Measurements from ENCODE around the gene PHYH. TPM values are rescaled to one million over a fixed set of nuclear protein-coding genes. Genes with fewer than 3 reads are reported as not detected.
"Not testable (repeated sequence)": the region's sequence is repeated elsewhere in the genome, so short reads cannot be mapped to it uniquely, and the experiment has no call there.

Gene PHYH
- total RNA-seq, 2 experiments from 2014 or later, result 9.8 to 12.0 TPM

GRCh38 chr10:13253726-13254125 is 46.1 kb downstream of the PHYH start:
- DNase-seq, result no peak
- Mint-ChIP-seq H3K4me3 (no peak overlapping the region), H3K36me3 (ENCODE audit: low read depth) (no peaks in the 10 kb centered on the region), H3K4me1 (peaks cover 2% of the 10 kb centered on the region), H3K9me3 (no peaks in the 10 kb centered on the region), H3K27ac (no peak overlapping the region), H3K27me3 (peaks cover 21% of the 10 kb centered on the region)
- POLR2A ChIA-PET, result no interaction called here
- CTCF ChIA-PET, result interaction anchor here (0.7 kb wide), 1 partner anchor 45 kb away, joined by 3 read pairs; no protein-coding TSS in a partner anchor

- H3K9me3 Mint-ChIP-seq, result no peaks in the 10 kb centered on the region
- ChIA-PET CTCF (interaction anchor here (0.6 kb wide), 2 partner anchors 10 to 15 kb away, joined by 3 to 5 read pairs; no protein-coding TSS in a partner anchor), POLR2A (no interaction called here)
- H3K36me3 Mint-ChIP-seq (ENCODE audit: low read depth), result no peaks in the 10 kb centered on the region
- no peaks in the 10 kb centered on the region for H3K27me3 Mint-ChIP-seq
- H3K4me3 Mint-ChIP-seq, result no peak overlapping the region
- DNase-seq, result no peak
- H3K4me1 Mint-ChIP-seq, result no peaks in the 10 kb centered on the region
- H3K27ac Mint-ChIP-seq, result no peak overlapping the region
These were observed 52.1 kb downstream of the PHYH start for GRCh38 chr10:13247784-13248183.

- Mint-ChIP-seq H3K36me3 (ENCODE audit: low read depth) (no peaks in the 10 kb centered on the region), H3K4me1 (no peaks in the 10 kb centered on the region), H3K4me3 (no peak overlapping the region), H3K27me3 (no peaks in the 10 kb centered on the region), H3K9me3 (no peaks in the 10 kb centered on the region), H3K27ac (no peak overlapping the region)
- ChIA-PET POLR2A (no interaction called here), CTCF (interaction anchor here (0.6 kb wide), 2 partner anchors 9 to 15 kb away, joined by 3 to 5 read pairs; no protein-coding TSS in a partner anchor)
- no peak for DNase-seq
These were observed 52.6 kb downstream of the PHYH start for GRCh38 chr10:13247246-13247645.

- CTCF ChIA-PET; H3K27me3 Mint-ChIP-seq; H3K4me3 Mint-ChIP-seq; H3K36me3 Mint-ChIP-seq (ENCODE audit: low read depth); H3K27ac Mint-ChIP-seq; POLR2A ChIA-PET; DNase-seq; H3K4me1 Mint-ChIP-seq; H3K9me3 Mint-ChIP-seq: not testable (repeated sequence)
These were observed 57.6 kb downstream of the PHYH start for GRCh38 chr10:13242260-13242659.

- no peak for DNase-seq
- no peaks in the 10 kb centered on the region for H3K27me3 Mint-ChIP-seq
- POLR2A ChIA-PET, result no interaction called here
- no peak overlapping the region for H3K27ac Mint-ChIP-seq
- CTCF ChIA-PET, result interaction anchor here (0.6 kb wide), 1 partner anchor 1328 kb away, joined by 3 read pairs; no protein-coding TSS in a partner anchor
- H3K4me1 Mint-ChIP-seq, result no peaks in the 10 kb centered on the region
- H3K9me3 Mint-ChIP-seq, result no peaks in the 10 kb centered on the region
- H3K4me3 Mint-ChIP-seq, result no peak overlapping the region
- H3K36me3 Mint-ChIP-seq (ENCODE audit: low read depth), result no peaks in the 10 kb centered on the region
These were observed 58.3 kb downstream of the PHYH start for GRCh38 chr10:13241613-13242012.

- H3K27me3 Mint-ChIP-seq, result no peaks in the 10 kb centered on the region
- H3K9me3 Mint-ChIP-seq, result no peaks in the 10 kb centered on the region
- ChIA-PET POLR2A (no interaction called here), CTCF (interaction anchor here (0.7 kb wide), 1 partner anchor 871 kb away, joined by 3 read pairs; no protein-coding TSS in a partner anchor)
- no peak overlapping the region for H3K4me3 Mint-ChIP-seq
- no peaks in the 10 kb centered on the region for H3K4me1 Mint-ChIP-seq
- no peaks in the 10 kb centered on the region for H3K36me3 Mint-ChIP-seq (ENCODE audit: low read depth)
- no peak overlapping the region for H3K27ac Mint-ChIP-seq
- no peak for DNase-seq
These were observed 59.9 kb downstream of the PHYH start for GRCh38 chr10:13239923-13240322.

GRCh38 chr10:13238271-13239077 is 61.4 kb downstream of the PHYH start:
- CTCF ChIA-PET, result interaction anchor here (0.5 to 2.2 kb wide), 5 partner anchors 9 to 877 kb away, joined by 4 to 9 read pairs (median 5); no protein-coding TSS in a partner anchor
- DNase-seq, result no peak
- Mint-ChIP-seq H3K9me3 (no peaks in the 10 kb centered on the region), H3K27ac (no peak overlapping the region), H3K27me3 (no peaks in the 10 kb centered on the region), H3K4me3 (no peak overlapping the region), H3K36me3 (ENCODE audit: low read depth) (no peaks in the 10 kb centered on the region), H3K4me1 (no peaks in the 10 kb centered on the region)
- POLR2A ChIA-PET, result no interaction called here

GRCh38 chr10:13236638-13237037 is 63.2 kb downstream of the PHYH start:
- no peaks in the 10 kb centered on the region for H3K36me3 Mint-ChIP-seq (ENCODE audit: low read depth)
- H3K4me1 Mint-ChIP-seq, result no peaks in the 10 kb centered on the region
- no peak overlapping the region for H3K27ac Mint-ChIP-seq
- H3K9me3 Mint-ChIP-seq, result no peaks in the 10 kb centered on the region
- H3K27me3 Mint-ChIP-seq, result no peaks in the 10 kb centered on the region
- no peak for DNase-seq
- ChIA-PET CTCF (interaction anchor here (0.6 to 2.2 kb wide), 2 partner anchors 10 to 30 kb away, joined by 3 to 9 read pairs; no protein-coding TSS in a partner anchor), POLR2A (no interaction called here)
- H3K4me3 Mint-ChIP-seq, result no peak overlapping the region

GRCh38 chr10:13234736-13235135 is 65.1 kb downstream of the PHYH start:
- H3K4me1 Mint-ChIP-seq; CTCF ChIA-PET; H3K27ac Mint-ChIP-seq; POLR2A ChIA-PET; H3K36me3 Mint-ChIP-seq (ENCODE audit: low read depth); DNase-seq; H3K4me3 Mint-ChIP-seq; H3K27me3 Mint-ChIP-seq; H3K9me3 Mint-ChIP-seq: not testable (repeated sequence)

GRCh38 chr10:13234172-13234571 is 65.7 kb downstream of the PHYH start, which contains the start of gene UCMA:
Gene UCMA (minus strand): TSS chr10:13234374. CDS start chr10:13234258, 116 bp downstream.
- Mint-ChIP-seq H3K4me1 (no peaks in the 10 kb centered on the region), H3K9me3 (no peaks in the 10 kb centered on the region), H3K4me3 (no peak within 1 kb of the TSS), H3K27ac (no peak within 1 kb of the TSS), H3K36me3 (ENCODE audit: low read depth) (no peaks in the 10 kb centered on the region), H3K27me3 (no peaks in the 10 kb centered on the region)
- ChIA-PET POLR2A (no interaction called here), CTCF (interaction anchor here (1.1 kb wide), 1 partner anchor 13 kb away, joined by 3 read pairs; no protein-coding TSS in a partner anchor)
- no peak for DNase-seq

- DNase-seq, result no peak
- no peak overlapping the region for H3K27ac Mint-ChIP-seq
- ChIA-PET POLR2A (no interaction called here), CTCF (interaction anchor here (1.1 kb wide), 1 partner anchor 12 kb away, joined by 3 read pairs; no protein-coding TSS in a partner anchor)
- H3K4me3 Mint-ChIP-seq, result no peak overlapping the region
- H3K4me1 Mint-ChIP-seq, result no peaks in the 10 kb centered on the region
- H3K27me3 Mint-ChIP-seq, result no peaks in the 10 kb centered on the region
- no peaks in the 10 kb centered on the region for H3K36me3 Mint-ChIP-seq (ENCODE audit: low read depth)
- H3K9me3 Mint-ChIP-seq, result no peaks in the 10 kb centered on the region
These were observed 66.5 kb downstream of the PHYH start for GRCh38 chr10:13233358-13233757.

GRCh38 chr10:13231808-13232207 is 68.1 kb downstream of the PHYH start:
- no peak for DNase-seq
- Mint-ChIP-seq H3K4me1 (no peaks in the 10 kb centered on the region), H3K9me3 (no peaks in the 10 kb centered on the region), H3K4me3 (no peak overlapping the region), H3K36me3 (ENCODE audit: low read depth) (no peaks in the 10 kb centered on the region), H3K27me3 (no peaks in the 10 kb centered on the region), H3K27ac (no peak overlapping the region)
- CTCF ChIA-PET, result interaction anchor here (1.1 kb wide), 1 partner anchor 15 kb away, joined by 3 read pairs; no protein-coding TSS in a partner anchor
- POLR2A ChIA-PET, result no interaction called here

- Mint-ChIP-seq H3K27ac (no peak overlapping the region), H3K36me3 (ENCODE audit: low read depth) (no peaks in the 10 kb centered on the region), H3K4me1 (no peaks in the 10 kb centered on the region), H3K4me3 (no peak overlapping the region), H3K9me3 (no peaks in the 10 kb centered on the region), H3K27me3 (no peaks in the 10 kb centered on the region)
- ChIA-PET POLR2A (no interaction called here), CTCF (no interaction called here)
- no peak for DNase-seq
These were observed 68.7 kb downstream of the PHYH start for GRCh38 chr10:13231190-13231589.

All from activated CD4-positive, alpha-beta T cell treated with anti-CD3 and anti-CD28 coated beads, Interleukin-2, amount 10 ng/mL, durations not matched to agents 7 days and 5 days (primary cell).